Germinal center (tissue), 1 donor: ENCODE data around the gene PCDHGB7.
"Not testable (repeated sequence)": the region's sequence is repeated elsewhere in the genome, so short reads cannot be mapped to it uniquely, and the experiment has no call there.

Source experiments
- DNase-seq: peaks from one replicate; pipeline ENCODE4 v3.0.0; 2012; ENCODE audit warnings: mixed read lengths, low spot score

PCDHGB7 gene

DNA sequence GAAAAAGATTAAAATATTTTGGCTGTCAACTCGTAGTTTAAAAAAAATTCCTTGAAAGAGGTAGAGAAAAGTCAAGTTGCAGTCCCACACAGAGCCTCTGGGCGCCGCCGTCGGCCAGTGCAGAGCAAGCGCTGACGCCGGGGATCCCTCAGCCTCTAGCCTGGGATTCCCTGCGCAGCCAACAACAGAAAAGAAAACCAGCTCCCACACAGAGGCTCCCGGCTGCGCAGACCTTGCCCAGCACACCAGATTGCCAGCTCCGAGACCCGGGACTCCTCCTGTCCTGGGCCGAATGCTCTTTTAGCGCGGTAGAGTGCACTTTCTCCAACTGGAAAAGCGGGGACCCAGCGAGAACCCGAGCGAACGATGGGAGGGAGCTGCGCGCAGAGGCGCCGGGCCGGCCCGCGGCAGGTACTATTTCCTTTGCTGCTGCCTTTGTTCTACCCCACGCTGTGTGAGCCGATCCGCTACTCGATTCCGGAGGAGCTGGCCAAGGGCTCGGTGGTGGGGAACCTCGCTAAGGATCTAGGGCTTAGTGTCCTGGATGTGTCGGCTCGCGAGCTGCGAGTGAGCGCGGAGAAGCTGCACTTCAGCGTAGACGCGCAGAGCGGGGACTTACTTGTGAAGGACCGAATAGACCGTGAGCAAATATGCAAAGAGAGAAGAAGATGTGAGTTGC, at the start of gene PCDHGB7:
Gene PCDHGB7, plus strand, starts transcription at position 184 of the 679 bp plus-strand sequence. Its CDS starts 183 bp downstream, at position 367.
- peak; percentile 57 for DNase-seq

DNA sequence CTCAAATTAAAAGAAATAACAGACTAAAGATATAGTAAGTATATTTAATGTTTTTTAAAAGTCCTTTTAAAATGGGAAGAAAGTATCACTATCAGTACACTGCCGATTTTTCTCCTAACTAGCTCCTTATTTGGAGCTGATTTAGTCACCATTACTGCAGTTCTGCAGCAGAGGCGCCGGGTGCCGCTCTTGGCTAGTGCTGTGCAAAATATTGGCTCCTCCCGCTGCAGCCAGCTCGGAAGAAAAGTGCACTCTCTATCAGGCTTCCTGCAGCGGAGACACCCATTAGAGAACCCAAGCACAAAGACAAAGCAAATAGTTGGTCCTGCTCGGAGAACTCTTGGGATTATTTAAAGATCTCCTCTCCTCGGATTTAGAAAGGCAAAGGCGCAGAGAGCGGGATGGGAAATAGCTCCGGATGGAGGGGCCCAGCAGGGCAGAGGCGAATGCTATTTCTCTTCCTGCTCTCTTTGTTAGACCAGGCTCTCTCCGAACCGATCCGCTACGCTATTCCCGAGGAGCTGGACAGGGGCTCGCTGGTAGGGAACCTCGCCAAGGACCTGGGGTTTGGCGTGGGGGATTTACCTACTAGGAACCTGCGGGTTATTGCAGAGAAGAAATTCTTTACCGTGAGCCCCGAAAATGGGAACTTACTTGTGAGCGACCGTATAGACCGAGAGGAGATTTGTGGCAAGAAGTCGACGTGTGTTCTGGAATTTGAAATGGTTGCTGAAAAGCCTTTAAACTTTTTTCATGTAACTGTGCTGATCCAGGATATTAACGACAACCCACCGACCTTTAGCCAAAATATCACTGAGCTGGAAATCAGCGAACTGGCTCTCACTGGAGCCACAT, 47.3 kb upstream of the PCDHGB7 start, which contains the start of gene PCDHGB3:
Gene PCDHGB3, plus strand, starts transcription at position 249 of the 855 bp plus-strand sequence. Its CDS starts 153 bp downstream, at position 402.
- DNase-seq = peak; percentile 63

DNA sequence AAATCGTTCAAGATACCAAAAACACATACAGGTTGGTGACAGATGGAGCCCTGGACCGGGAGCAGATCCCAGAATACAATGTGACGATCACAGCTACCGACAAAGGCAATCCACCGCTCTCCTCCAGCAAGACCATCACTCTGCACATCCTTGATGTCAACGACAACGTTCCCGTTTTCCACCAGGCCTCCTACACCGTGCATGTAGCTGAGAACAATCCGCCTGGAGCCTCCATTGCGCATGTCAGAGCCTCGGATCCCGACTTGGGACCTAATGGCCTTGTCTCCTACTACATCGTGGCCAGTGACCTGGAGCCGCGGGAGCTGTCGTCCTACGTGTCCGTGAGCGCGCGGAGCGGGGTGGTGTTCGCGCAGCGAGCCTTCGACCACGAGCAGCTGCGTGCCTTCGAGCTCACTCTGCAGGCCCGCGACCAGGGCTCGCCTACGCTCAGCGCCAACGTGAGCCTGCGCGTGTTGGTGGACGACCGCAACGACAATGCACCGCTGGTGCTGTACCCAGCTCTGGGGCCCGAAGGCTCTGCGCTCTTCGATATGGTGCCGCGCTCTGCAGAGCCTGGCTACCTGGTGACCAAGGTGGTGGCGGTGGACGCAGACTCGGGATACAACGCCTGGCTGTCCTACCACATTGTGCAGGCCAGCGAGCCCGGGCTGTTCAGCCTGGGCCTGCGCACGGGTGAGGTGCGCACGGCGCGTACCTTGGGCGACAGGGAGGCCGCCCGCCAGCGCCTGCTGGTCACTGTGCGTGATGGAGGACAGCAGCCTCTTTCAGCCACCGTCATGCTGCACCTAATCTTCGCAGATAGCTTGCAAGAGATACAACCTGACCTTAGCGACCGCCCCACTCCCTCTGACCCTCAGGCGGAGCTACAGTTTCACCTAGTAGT, 45.7 kb upstream of the PCDHGB7 start:
- DNase-seq = no peak

DNA sequence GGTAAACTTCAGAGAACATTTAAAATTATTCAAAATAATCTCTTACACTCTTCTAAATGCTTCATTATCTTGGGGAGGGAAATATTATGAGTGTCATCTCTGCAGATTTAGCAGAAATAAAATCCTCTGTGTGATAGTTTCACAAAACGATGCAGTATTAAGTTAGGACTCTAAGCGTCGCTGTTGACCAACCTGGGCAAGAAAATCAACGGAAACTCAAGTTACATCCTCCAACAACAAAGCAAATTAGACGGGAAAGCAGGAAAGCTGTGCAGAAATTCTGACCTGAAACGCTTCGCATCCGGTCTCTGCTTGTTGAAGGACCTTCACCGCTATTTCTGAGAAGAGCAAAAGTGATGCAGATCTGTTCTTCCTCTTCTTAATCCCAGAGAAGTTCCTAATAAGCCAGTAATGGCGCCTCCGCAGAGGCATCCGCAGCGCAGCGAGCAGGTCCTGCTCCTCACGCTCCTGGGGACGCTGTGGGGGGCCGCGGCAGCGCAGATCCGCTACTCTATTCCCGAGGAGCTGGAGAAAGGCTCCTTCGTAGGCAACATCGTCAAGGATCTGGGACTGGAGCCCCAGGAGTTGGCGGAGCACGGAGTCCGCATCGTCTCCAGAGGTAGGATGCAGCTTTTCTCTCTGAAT, 43.7 kb upstream of the PCDHGB7 start, which contains the start of gene PCDHGA6:
Gene PCDHGA6, plus strand, starts transcription at position 219 of the 645 bp plus-strand sequence. Its CDS starts 193 bp downstream, at position 412.
- DNase-seq = no peak

DNA sequence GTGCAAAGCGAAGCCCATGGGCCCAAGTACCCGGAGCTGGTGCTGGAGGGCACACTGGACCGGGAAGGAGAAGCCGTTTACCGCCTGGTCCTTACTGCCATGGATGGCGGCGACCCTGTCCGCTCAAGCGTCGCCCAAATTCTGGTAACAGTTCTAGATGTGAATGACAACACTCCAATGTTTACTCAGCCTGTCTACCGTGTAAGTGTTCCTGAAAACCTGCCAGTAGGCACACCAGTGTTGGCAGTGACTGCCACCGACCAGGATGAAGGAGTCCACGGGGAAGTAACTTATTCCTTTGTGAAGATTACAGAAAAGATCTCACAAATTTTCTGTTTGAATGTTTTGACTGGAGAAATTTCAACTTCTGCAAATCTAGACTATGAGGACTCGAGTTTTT, 42.9 kb upstream of the PCDHGB7 start:
- no peak for DNase-seq

DNA sequence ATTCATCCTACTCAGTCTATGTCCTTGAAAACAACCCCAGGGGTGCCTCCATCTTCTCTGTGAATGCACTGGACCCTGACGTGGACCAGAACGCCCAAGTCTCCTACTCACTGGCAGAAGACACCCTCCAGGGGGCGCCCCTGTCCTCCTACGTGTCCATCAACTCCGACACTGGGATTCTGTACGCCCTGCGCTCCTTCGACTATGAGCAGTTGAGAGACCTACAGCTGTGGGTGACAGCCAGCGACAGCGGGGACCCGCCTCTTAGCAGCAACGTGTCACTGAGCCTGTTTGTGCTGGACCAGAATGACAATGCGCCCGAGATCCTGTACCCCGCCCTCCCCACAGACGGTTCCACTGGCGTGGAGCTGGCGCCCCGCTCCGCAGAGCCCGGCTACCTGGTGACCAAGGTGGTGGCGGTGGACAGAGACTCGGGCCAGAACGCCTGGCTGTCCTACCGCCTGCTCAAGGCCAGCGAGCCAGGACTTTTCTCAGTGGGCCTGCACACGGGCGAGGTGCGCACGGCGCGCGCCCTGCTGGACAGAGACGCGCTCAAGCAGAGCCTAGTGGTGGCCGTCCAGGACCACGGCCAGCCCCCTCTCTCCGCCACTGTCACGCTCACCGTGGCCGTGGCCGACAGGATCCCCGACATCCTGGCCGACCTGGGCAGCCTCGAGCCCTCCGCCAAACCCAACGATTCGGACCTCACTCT, 41.9 kb upstream of the PCDHGB7 start:
- not testable (repeated sequence) for DNase-seq

DNA sequence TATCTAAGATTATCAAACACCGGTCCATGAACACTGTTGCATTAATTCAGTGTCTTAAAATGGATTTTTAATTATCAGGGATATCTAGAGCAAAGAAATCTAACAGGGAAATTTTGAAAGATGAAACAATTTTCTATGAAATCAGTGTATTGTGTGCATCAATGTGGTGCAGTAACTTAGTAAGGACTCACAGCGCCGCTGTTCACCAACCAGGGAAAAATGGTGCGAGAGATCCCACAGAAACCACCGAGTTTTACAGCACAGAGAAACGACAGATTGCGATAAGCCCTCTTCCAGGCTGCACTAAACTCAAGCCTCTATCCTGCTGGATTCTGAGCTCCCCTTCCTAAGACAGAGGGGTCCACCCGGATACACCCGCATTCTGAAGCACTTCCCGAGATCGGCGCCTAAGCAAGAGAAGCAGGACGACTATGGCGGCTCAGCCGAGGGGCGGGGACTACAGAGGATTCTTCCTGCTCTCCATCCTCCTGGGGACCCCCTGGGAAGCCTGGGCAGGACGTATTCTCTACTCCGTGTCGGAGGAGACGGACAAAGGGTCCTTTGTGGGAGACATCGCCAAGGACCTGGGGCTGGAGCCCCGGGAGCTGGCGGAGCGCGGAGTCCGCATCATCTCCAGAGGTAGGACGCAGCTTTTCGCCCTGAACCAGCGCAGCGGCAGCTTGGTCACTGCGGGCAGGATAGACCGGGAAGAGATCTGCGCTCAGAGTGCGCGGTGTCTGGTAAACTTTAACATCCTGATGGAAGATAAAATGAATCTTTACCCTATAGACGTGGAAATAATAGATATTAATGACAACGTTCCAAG, 34.8 kb upstream of the PCDHGB7 start, which contains the start of gene PCDHGA7:
Gene PCDHGA7, plus strand, starts transcription at position 274 of the 826 bp plus-strand sequence. Its CDS starts 158 bp downstream, at position 432.
- DNase-seq = peak; percentile 24

DNA sequence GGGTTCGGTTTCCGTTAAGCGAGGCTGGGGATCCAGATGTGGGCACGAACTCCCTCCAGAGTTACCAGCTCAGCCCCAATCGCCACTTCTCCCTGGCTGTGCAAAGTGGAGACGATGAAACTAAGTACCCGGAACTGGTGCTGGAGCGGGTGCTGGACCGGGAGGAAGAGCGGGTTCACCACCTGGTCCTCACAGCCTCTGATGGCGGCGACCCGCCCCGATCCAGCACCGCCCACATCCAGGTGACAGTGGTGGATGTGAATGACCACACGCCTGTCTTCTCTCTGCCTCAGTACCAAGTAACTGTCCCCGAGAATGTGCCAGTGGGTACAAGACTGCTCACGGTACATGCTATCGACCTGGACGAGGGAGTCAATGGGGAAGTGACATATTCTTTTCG, 34.1 kb upstream of the PCDHGB7 start:
- no peak for DNase-seq

DNA sequence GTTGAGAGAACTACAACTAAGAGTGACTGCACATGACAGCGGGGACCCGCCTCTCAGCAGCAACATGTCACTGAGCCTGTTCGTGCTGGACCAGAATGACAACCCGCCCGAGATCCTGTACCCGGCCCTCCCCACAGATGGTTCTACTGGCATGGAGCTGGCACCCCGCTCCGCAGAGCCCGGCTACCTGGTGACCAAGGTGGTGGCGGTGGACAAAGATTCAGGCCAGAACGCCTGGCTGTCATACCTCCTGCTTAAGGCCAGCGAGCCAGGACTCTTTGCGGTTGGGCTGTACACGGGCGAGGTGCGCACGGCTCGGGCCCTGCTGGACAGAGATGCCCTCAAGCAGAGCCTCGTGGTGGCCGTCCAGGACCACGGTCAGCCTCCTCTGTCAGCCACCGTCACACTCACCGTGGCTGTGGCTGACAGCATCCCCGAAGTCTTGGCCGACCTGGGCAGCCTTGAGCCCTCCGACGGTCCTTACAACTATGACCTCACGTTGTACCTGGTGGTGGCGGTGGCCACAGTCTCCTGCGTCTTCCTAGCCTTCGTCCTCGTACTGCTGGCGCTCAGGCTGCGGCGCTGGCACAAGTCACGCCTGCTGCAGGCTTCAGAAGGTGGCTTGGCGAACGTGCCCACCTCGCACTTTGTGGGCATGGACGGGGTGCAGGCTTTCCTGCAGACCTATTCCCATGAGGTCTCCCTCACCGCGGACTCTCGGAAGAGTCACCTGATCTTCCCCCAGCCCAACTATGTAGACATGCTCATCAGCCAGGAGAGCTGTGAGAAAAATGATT, 32.8 kb upstream of the PCDHGB7 start:
- DNase-seq = no peak

DNA sequence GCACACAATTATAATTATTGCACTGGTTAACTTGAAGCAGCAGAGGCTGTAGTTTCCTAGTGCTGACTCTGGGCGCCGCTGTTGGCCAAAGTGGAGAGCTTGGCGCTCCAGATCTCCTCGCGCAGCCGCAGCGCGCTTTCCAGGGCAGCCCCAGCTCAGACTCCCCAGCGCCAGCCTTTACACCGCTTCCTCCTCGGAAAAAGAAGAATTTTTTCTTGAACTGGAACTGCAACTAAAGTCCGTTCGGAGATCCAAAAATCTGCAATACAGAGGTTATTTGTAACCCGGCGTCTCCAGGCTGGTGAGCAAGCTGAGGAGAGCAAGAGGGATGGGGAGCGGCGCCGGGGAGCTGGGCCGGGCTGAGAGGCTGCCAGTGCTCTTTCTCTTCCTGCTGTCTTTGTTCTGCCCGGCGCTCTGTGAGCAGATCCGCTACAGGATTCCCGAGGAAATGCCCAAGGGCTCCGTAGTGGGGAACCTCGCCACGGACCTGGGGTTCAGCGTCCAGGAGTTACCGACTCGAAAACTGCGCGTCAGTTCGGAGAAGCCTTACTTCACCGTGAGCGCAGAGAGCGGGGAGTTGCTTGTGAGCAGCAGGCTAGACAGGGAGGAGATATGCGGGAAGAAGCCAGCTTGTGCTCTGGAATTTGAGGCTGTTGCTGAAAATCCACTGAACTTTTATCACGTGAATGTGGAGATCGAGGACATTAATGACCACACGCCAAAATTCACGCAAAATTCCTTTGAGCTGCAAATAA, 29.7 kb upstream of the PCDHGB7 start, which contains the start of gene PCDHGB4:
Gene PCDHGB4, plus strand, starts transcription at position 142 of the 755 bp plus-strand sequence. Its CDS starts 187 bp downstream, at position 329.
- not testable (repeated sequence) for DNase-seq

DNA sequence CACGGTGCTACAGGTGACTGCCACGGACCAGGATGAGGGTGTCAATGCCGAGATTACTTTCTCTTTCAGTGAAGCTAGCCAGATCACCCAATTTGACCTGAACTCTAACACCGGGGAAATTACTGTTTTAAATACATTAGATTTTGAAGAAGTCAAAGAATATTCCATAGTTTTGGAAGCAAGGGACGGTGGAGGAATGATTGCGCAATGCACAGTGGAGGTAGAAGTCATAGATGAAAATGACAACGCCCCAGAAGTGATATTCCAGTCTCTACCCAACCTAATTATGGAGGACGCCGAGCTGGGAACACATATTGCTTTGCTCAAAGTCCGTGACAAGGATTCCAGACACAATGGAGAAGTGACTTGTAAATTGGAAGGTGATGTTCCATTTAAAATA, 28.8 kb upstream of the PCDHGB7 start:
- no peak for DNase-seq

DNA sequence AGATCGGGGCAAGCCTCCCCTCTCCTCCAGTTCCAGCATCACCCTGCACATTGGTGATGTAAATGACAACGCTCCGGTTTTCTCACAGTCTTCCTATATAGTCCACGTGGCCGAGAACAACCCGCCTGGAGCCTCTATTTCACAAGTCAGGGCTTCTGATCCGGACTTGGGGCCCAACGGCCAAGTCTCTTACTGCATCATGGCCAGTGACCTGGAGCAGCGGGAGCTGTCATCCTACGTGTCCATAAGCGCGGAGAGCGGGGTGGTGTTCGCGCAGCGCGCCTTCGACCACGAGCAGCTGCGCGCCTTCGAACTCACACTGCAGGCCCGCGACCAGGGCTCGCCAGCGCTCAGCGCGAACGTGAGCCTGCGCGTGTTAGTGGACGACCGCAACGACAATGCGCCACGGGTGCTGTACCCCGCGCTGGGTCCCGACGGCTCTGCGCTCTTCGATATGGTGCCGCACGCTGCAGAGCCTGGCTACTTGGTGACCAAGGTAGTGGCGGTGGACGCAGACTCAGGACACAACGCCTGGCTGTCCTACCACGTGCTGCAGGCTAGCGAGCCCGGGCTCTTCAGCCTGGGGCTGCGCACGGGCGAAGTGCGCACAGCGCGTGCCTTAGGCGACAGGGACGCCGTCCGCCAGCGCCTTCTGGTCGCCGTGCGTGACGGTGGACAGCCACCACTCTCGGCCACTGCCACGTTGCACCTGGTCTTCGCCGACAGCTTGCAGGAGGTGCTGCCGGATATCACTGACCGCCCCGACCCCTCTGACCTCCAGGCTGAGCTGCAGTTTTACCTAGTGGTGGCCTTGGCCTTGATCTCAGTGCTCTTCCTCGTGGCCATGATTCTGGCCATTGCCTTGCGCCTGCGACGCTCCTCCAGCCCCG, 28.1 kb upstream of the PCDHGB7 start:
- no peak for DNase-seq

DNA sequence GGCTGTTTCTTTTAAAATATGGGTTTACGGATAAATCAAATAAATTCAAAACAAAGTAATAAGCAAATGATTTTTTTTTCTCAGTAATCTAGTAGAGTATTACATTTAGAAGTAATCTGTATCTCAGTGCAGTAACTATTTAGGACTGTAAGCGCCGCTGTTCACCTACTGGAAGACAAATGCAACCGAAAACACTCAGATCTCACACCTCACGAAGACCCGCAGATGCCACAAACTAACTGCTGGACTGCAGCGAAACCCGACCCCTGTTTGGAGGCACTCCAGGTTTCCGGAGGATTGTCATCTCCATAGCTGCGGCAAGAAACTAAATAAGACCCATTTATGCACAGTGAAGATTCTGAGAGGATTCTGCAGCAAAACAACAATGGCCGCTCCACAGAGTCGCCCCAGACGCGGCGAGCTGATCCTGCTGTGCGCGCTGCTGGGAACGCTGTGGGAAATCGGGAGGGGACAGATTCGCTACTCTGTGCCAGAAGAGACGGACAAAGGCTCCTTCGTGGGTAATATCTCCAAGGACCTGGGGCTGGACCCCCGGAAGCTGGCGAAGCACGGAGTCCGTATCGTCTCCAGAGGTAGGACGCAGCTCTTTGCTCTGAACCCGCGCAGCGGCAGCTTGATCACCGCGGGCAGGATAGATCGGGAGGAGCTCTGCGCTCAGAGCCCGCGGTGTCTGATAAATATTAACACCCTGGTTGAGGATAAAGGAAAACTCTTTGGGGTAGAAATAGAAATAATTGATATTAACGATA, 24.9 kb upstream of the PCDHGB7 start, which contains the start of gene PCDHGA8:
Gene PCDHGA8, plus strand, starts transcription at position 205 of the 770 bp plus-strand sequence. Its CDS starts 181 bp downstream, at position 386.
- peak; percentile 35 for DNase-seq

DNA sequence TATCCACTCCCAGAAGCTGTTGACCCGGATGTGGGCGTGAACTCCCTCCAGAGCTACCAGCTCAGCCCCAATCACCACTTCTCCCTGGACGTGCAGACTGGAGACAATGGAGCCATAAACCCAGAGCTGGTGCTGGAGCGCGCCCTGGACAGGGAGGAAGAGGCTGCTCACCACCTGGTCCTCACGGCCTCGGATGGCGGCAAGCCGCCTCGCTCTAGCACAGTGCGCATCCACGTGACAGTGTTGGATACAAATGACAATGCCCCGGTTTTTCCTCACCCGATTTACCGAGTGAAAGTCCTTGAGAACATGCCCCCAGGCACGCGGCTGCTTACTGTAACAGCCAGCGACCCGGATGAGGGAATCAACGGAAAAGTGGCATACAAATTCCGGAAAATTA, 24.2 kb upstream of the PCDHGB7 start:
- no peak for DNase-seq

DNA sequence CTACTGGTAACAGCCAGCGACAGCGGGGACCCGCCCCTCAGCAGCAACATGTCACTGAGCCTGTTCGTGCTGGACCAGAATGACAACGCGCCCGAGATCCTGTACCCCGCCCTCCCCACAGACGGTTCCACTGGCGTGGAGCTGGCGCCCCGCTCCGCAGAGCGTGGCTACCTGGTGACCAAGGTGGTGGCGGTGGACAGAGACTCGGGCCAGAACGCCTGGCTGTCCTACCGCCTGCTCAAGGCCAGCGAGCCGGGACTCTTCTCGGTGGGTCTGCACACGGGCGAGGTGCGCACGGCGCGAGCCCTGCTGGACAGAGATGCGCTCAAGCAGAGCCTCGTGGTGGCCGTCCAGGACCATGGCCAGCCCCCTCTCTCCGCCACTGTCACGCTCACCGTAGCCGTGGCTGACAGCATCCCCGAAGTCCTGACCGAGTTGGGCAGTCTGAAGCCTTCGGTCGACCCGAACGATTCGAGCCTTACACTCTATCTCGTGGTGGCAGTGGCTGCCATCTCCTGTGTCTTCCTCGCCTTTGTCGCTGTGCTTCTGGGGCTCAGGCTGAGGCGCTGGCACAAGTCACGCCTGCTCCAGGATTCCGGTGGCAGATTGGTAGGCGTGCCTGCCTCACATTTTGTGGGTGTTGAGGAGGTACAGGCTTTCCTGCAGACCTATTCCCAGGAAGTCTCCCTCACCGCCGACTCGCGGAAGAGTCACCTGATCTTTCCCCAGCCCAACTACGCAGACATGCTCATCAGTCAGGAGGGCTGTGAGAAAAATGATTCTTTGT, 22.9 kb upstream of the PCDHGB7 start:
- DNase-seq = not testable (repeated sequence)
